ENCODE results near the gene SIDT2. TPM values are rescaled to one million over a fixed set of nuclear protein-coding genes. Genes with fewer than 3 reads are reported as not detected.

The SIDT2 gene
- total RNA-seq, 1 donor from 2014 or later = 37.6 TPM

- peak overlapping the region; percentile 96 for H3K27ac Mint-ChIP-seq (ENCODE audit: unreplicated experiment)
- H3K4me1 Mint-ChIP-seq = peaks cover 71% of the 10 kb centered on the region
- no peaks in the 10 kb centered on the region for H3K9me3 Mint-ChIP-seq
- TF ChIP-seq CTCF (conservative IDR thresholded peaks at IDR 0.05) = no peak
- no peak for DNase-seq (ENCODE audit: low read depth, low spot score)
- no peaks in the 10 kb centered on the region for H3K27me3 Mint-ChIP-seq (ENCODE audit: low read depth)
- peaks cover 2% of the 10 kb centered on the region for H3K36me3 Mint-ChIP-seq (ENCODE audit: low read depth)
- H3K4me3 Mint-ChIP-seq = peak overlapping the region; percentile 64
Observed at GRCh38 chr11:117175104-117175503, 3.4 kb upstream of the SIDT2 start.

GRCh38 chr11:117175781-117176180 lies 2.8 kb upstream of the SIDT2 start:
- Mint-ChIP-seq H3K9me3 (no peaks in the 10 kb centered on the region), H3K4me3 (peak overlapping the region; percentile 64), H3K4me1 (peaks cover 76% of the 10 kb centered on the region), H3K27me3 (ENCODE audit: low read depth) (no peaks in the 10 kb centered on the region), H3K27ac (ENCODE audit: unreplicated experiment) (peak overlapping the region; percentile 96), H3K36me3 (ENCODE audit: low read depth) (peaks cover 2% of the 10 kb centered on the region)
- no peak for TF ChIP-seq CTCF (conservative IDR thresholded peaks at IDR 0.05)
- no peak for DNase-seq (ENCODE audit: low read depth, low spot score)

- H3K9me3 Mint-ChIP-seq = no peaks in the 10 kb centered on the region
- H3K27me3 Mint-ChIP-seq (ENCODE audit: low read depth) = no peaks in the 10 kb centered on the region
- no peak overlapping the region for H3K27ac Mint-ChIP-seq (ENCODE audit: unreplicated experiment)
- peaks cover 77% of the 10 kb centered on the region for H3K4me1 Mint-ChIP-seq
- TF ChIP-seq CTCF (conservative IDR thresholded peaks at IDR 0.05) = no peak
- H3K36me3 Mint-ChIP-seq (ENCODE audit: low read depth) = peaks cover 2% of the 10 kb centered on the region
- no peak for DNase-seq (ENCODE audit: low read depth, low spot score)
- peak overlapping the region; percentile 34 for H3K4me3 Mint-ChIP-seq
Observed at GRCh38 chr11:117176186-117176585, 2.4 kb upstream of the SIDT2 start.

GRCh38 chr11:117177534-117178209 lies 871 bp upstream of the SIDT2 start:
- H3K9me3 Mint-ChIP-seq = no peaks in the 10 kb centered on the region
- peak overlapping the region; percentile 96 for H3K4me3 Mint-ChIP-seq
- no peak for DNase-seq (ENCODE audit: low read depth, low spot score)
- no peak for TF ChIP-seq CTCF (conservative IDR thresholded peaks at IDR 0.05)
- H3K36me3 Mint-ChIP-seq (ENCODE audit: low read depth) = peaks cover 2% of the 10 kb centered on the region
- no peaks in the 10 kb centered on the region for H3K27me3 Mint-ChIP-seq (ENCODE audit: low read depth)
- H3K27ac Mint-ChIP-seq (ENCODE audit: unreplicated experiment) = peak overlapping the region; percentile 95
- peaks cover 64% of the 10 kb centered on the region for H3K4me1 Mint-ChIP-seq

GRCh38 chr11:117179048-117179999 lies 781 bp downstream of the SIDT2 start:
- peak; percentile 41 for DNase-seq (ENCODE audit: low read depth, low spot score)
- TF ChIP-seq CTCF (conservative IDR thresholded peaks at IDR 0.05) = no peak

More at GRCh38 chr11:117179048-117179999, 781 bp downstream of the SIDT2 start:
- no peaks in the 10 kb centered on the region for H3K27me3 Mint-ChIP-seq (ENCODE audit: low read depth)
- H3K36me3 Mint-ChIP-seq (ENCODE audit: low read depth) = peaks cover 2% of the 10 kb centered on the region
- H3K4me3 Mint-ChIP-seq = peak overlapping the region; percentile 96
- H3K27ac Mint-ChIP-seq (ENCODE audit: unreplicated experiment) = peak overlapping the region; percentile 92
- H3K4me1 Mint-ChIP-seq = peaks cover 50% of the 10 kb centered on the region
- H3K9me3 Mint-ChIP-seq = no peaks in the 10 kb centered on the region
